RWPE2 (cell line): ENCODE results near the gene TRMT11.

Experiments used
- ATAC-seq: fragments of 200-7000 bp; cut with Tn5 transposase; 3 replicates; pipeline ENCODE4 v1.9.1; 2021; ENCODE audit warnings: low read depth
- DNase-seq: peaks from one replicate; pipeline ENCODE4 v3.0.0-alpha.2; 2020; ENCODE audit warnings: low spot score
- H3K27ac ChIP-seq: fragments of 450-650 bp; 2 replicates; pipeline ENCODE4 v1.5.1; 2017; ENCODE audit warnings: mild to moderate bottlenecking; ENCODE audit not compliant: poor library complexity, severe bottlenecking
- H3K27me3 ChIP-seq: fragments of 250-450 bp; sonication (Bioruptor Pico); 2 replicates; pipeline ENCODE4 v1.5.1; 2021; ENCODE audit warnings: mild to moderate bottlenecking, moderate library complexity; ENCODE audit not compliant: insufficient read depth, poor library complexity, severe bottlenecking
- H3K36me3 ChIP-seq: fragments of 250-450 bp; sonication (Bioruptor Pico); 2 replicates; pipeline ENCODE4 v1.5.1; 2020; ENCODE audit warnings: low read depth, mild to moderate bottlenecking, moderate library complexity
- H3K4me1 ChIP-seq: fragments of 250-450 bp; sonication (Bioruptor Pico); 2 replicates; pipeline ENCODE4 v1.5.1; 2021; ENCODE audit warnings: mild to moderate bottlenecking, moderate library complexity; ENCODE audit not compliant: insufficient read depth, poor library complexity, severe bottlenecking
- H3K4me3 ChIP-seq: fragments of 250-450 bp; sonication (Bioruptor Pico); 2 replicates; pipeline ENCODE4 v1.5.1; 2021; ENCODE audit warnings: mild to moderate bottlenecking, moderate library complexity; ENCODE audit not compliant: severe bottlenecking
- H3K9me3 ChIP-seq: fragments of 250-450 bp; sonication (Bioruptor Pico); 2 replicates; pipeline ENCODE4 v1.5.1; 2021; ENCODE audit warnings: mild to moderate bottlenecking, moderate library complexity; ENCODE audit not compliant: severe bottlenecking
- CTCF ChIP-seq: fragments of 450-650 bp; IDR thresholded peaks from one replicate; pipeline ENCODE4 v1.5.1; 2017; ENCODE audit warnings: mild to moderate bottlenecking, moderate library complexity; ENCODE audit not compliant: poor library complexity, severe bottlenecking

Gene TRMT11

GRCh38 chr6:125961117-125961516 lies 25.2 kb upstream of the TRMT11 start:
- DNase-seq (no peak), ATAC-seq (no peak)
- Histone ChIP-seq H3K27ac (no peak overlapping the region), H3K4me1 (peaks cover 12% of the 10 kb centered on the region), H3K36me3 (no peaks in the 10 kb centered on the region), H3K27me3 (no peaks in the 10 kb centered on the region), H3K4me3 (no peak overlapping the region), H3K9me3 (no peaks in the 10 kb centered on the region)
- TF ChIP-seq CTCF, result no peak

DNA sequence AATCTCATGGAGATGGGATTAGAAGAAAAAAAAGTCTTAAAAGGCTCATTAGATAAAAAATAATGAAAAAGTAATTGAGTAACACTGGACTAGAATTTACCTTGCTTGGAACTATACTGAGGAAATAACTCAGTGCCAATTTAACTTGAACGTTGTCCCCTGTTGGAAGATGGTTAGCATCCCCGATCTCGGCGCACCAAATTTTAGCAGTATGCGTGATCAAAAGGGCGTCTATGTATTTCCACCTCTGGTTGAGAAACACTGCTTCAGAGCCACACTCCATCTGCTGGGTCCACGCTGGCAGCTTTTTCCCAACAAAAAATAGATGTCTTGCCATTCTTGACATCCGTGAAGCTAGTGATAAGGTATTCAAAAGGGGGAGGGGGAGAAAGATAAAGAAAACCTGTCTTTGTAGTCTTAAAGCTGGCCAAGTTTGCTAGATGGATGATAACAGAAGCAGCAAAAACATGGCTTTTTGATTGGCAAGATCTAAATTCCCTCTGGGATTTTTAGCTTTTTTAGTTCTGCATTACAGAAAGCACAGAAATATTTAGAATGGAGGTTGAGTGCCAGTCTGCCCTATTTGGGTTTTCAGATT lies 23.3 kb upstream of the TRMT11 start:
- peaks cover 4% of the 10 kb centered on the region for H3K4me1 ChIP-seq
- H3K36me3 ChIP-seq, result 0 out of 2 replicates have a peak, but pooled peaks cover 11% of the 10 kb centered on the region
- H3K27me3 ChIP-seq, result no peaks in the 10 kb centered on the region
- no peaks in the 10 kb centered on the region for H3K9me3 ChIP-seq
- ATAC-seq (no peak), DNase-seq (no peak)
- no peak overlapping the region for H3K27ac ChIP-seq
- H3K4me3 ChIP-seq, result no peak overlapping the region
- TF ChIP-seq CTCF, result no peak

DNA sequence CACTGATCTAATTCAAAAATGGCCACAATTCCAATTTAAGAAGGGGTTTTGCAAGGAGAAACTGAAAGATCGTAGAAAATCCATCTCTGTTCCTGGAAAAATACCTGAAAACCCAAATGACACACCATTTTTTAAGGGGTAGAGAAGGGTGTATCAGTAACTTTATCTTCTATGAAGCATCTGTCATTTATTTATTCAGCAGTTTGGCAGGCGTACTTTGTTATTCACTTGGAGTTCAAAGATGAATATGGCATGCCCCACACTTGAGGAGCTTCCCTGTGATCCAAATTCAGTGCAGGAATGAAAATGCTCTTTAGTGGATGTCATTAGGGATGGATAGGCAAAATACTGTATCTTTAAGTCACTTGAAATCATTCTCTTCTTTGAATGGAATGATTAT lies 22.5 kb upstream of the TRMT11 start:
- no peak for DNase-seq
- TF ChIP-seq CTCF, result no peak

DNA sequence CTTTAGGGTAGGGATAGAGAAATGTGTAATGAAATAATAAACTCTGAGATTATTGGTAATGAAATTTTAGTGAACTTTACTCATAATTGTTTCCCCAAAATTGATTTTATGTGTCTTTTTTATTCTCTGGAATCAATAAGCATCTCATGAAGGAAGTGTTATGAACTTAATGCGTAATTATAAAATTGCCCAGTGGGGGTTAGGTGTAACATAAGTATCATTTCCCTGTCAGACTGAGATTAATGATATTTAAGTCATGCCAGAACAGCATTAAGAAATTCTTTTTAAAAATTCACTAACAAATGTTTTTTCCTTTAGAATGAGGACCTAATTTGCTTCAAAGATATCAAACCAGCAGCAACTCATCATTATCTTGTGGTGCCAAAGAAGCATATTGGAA lies 19.8 kb upstream of the TRMT11 start:
- DNase-seq, result no peak
- no peaks in the 10 kb centered on the region for H3K27me3 ChIP-seq
- H3K4me3 ChIP-seq, result no peak overlapping the region
- no peak for ATAC-seq
- no peak for TF ChIP-seq CTCF
- H3K9me3 ChIP-seq, result no peaks in the 10 kb centered on the region
- no peak overlapping the region for H3K27ac ChIP-seq
- no peaks in the 10 kb centered on the region for H3K4me1 ChIP-seq
- 0 out of 2 replicates have a peak, but pooled peaks cover 13% of the 10 kb centered on the region for H3K36me3 ChIP-seq

More for the DNA sequence above, 22.5 kb upstream of the TRMT11 start:
- Histone ChIP-seq H3K9me3 (no peaks in the 10 kb centered on the region), H3K36me3 (0 out of 2 replicates have a peak, but pooled peaks cover 13% of the 10 kb centered on the region), H3K4me3 (no peak overlapping the region), H3K4me1 (no peaks in the 10 kb centered on the region), H3K27ac (no peak overlapping the region), H3K27me3 (no peaks in the 10 kb centered on the region)
- no peak for ATAC-seq

DNA sequence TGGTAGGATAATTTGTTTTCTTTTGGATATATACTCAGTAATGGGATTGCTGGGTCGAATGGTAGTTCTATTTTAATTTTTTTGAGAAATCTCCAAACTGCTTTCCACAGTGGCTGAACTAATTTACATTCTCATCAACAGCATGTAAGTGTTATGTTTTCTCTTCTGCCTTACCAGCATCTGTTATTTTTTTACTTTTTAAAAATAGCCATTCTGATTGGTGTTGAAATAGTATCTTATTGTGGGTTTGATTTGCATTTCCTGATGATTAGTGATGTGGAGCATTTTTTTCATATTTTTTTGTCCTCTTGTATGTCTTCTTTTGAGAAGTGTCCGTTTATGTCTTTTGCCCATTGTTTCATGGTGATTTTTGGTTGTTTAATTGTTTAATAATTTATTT lies 17.8 kb upstream of the TRMT11 start:
- ATAC-seq (no peak), DNase-seq (no peak)
- Histone ChIP-seq H3K27ac (no peak overlapping the region), H3K4me1 (no peaks in the 10 kb centered on the region), H3K4me3 (no peak overlapping the region), H3K9me3 (no peaks in the 10 kb centered on the region), H3K36me3 (peaks cover 17% of the 10 kb centered on the region; the same call in 1 of the 2 replicates), H3K27me3 (no peaks in the 10 kb centered on the region)
- no peak for TF ChIP-seq CTCF
